Measurements from ENCODE around the gene SOX15.

Gene SOX15

DNA sequence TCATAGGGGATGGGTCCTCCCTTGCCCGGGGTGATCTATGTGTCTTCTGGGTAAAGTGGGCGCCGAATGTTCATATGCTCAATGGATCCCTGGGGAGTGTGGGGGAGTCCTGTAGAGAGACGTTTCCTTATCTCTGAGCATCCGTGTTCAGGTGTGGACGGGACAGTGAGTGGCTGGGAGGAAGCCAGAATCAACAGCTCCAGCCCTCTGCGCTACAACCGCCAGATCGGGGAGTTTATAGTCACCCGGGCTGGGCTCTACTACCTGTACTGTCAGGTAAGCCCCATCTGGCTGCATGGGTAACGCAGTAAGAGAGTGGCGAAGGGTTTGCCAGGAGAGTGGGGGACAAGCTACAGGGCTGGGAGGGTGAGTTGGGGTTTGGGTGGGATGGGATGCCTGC is 33.3 kb downstream of the SOX15 start:
- no peak for DNase-seq

DNA sequence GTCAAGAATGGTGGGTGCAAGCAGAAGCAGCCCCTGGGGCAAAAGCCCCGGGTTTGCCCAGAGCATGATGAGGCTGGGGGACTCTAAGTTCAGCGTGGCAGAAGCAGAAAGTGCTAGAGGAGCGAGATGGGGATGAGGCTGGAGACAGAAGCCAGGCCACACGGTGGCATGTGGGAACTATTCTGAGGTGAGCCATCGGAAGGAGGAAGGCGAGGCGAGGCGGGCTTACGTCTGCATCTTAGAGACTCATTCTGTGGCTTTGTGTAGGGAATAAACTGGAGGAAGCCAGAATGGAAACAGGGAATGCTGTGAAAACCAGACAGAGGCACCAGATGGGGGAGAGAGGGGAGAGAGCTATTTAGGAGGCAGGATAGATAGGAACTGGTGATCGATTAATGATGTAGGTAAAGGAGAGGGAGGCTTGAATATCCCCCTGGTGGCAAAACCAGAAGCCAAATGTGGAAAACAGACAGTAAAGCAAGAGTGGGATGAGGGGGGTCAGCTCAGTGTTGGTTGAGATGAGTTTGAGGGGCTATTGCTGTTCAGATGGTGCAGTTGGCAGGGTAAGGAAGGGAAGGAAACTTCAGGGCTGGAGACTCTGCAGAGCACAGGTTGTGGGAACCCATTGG is 34.5 kb downstream of the SOX15 start:
- no peak for DNase-seq

DNA sequence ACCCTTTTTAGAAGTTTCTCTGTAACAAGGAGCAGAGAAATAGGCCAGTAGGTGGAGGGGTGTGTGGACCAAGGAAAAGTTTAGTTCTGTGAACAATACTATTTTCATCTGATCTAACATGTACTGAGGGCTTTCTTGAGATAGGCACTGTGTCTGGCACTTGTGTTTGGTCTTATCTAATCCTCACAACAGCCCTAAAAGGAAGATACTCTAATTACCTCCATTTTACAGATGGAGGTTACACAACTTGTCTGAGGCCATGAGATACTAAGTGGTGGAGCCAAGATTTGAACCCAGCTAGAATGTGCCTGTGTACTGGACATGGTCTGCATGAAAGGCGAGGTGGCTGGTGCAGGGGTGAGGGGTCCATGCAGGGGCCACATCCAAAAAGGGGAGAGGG is 36.5 kb downstream of the SOX15 start:
- no peak for DNase-seq

DNA sequence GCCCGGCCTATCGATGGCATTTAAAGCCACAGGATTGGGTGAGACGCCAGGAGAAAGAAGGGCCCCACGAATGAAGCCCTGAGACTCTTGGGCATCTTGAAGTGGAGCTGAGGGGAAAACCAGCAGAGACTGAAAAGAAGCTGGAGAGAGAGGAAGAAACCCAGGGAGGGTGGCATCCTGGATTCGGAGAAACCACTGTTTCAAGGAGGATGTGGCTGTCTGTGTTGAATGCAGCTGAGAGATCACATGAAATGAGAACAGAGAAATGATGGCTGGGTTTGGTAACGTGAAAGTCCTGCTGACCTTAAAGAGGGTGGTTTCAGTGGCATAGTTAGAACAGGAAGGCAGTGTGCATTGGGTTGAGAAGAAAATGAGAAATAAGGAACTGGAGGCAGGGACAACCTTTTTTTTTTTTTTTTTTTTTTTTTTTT is 37.3 kb downstream of the SOX15 start:
- peak; percentile 87 for DNase-seq

DNA sequence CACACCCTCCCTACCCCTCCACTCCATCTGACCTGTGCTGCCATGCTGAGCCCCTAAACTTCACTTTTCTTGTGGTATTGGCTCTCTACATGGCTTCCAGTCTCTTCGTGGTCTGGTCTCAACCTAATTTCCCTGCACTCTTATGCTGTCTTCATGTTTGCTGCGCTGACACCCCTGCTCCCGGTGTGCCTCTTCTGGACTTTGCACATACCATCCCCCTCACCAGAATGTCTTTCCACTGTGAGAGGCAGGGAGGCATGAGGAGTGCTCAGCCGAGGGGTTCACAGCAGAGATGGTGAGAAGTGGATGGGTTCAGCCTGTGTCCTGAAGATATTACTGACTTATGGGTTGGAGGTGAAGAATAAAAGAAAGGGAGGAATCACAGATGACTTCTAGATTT is 38.5 kb downstream of the SOX15 start:
- DNase-seq: no peak

DNA sequence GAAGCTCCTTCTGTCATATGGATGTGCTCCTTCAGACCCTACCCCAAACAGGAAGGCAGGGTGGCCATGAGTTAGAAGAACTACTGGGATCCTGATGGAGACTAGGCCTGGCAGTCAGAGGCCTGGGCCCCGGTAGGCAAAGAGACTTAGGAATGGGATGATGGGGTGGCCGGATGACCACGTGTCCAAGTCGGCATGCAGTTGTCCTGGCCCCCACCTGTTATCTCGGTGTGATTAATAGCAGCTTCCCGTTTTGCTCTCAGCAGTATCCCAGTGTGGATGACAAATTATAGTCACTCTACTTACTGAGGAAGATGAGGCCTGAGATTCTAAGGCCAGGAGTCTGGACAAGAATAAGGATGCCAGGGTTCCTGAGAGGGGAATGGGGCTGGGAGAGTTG is 39.5 kb downstream of the SOX15 start:
- no peak for DNase-seq

DNA sequence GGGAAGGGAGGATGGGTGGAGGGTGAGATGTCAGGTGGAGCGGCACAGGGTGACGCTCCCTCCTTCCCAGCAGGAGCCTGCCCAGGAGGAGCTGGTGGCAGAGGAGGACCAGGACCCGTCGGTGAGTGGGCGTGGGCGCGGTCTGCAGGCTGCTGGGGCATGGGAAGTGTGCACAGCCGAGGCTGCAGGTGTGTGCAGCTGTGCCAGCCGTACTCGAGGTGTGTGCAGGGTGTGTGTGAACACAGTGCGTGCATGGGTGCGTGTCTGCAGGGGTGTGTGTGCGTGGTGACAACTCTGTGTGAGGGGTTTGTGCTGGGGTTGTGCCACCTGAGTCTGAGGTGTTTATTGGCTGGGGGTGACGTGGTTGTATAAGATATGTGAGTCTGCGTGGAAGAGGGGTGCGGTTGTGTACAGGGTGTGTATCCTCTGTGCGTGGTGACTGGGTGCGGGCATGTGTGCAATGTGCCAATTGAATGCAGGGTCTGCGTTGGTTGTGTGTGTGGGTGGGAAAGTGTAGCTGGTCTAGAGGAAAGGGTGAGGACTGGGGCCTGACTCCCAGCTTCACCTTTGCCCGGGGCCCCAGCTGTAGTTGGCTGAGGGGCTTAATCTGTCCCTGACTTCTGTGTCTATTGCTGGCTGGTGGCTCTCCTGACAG is 40.4 kb downstream of the SOX15 start:
- peak; percentile 48 for DNase-seq

DNA sequence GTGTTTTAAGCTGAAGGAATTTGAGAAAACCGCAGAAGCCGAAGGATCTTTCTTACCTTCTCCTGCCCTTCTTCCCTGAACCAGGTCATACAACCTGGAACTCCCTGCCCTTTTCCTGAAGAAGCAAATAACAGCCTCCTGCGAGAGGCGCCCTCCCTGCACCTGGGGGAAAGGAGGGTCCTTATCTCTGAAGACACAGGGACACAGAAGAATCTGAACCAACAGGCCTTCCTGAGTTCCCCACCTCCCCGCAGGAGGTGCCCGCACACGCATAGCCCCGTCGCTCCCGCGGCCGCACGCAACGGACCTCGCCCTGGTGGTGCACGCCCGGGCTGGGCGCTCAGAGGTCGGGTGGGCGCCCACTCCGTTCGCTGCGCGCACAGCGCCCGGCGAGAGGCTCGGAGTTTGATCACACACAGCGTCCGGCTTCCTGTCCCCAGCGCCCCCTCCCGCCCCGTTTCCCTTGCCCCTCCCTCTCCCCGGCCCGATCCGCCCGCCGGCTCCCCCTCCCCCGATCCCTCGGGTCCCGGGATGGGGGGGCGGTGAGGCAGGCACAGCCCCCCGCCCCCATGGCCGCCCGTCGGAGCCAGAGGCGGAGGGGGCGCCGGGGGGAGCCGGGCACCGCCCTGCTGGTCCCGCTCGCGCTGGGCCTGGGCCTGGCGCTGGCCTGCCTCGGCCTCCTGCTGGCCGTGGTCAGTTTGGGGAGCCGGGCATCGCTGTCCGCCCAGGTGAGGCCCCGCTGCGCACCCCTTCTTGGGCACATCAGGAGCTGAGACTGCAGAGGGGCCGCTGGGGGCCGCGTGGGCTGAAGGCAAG is 41.1 kb downstream of the SOX15 start, which contains the start of gene TNFSF12:
TSS of gene TNFSF12 (plus strand) at position 474 of the 816 bp plus-strand sequence. CDS start at position 570, 96 bp downstream.
- peak; percentile 73 for DNase-seq

DNA sequence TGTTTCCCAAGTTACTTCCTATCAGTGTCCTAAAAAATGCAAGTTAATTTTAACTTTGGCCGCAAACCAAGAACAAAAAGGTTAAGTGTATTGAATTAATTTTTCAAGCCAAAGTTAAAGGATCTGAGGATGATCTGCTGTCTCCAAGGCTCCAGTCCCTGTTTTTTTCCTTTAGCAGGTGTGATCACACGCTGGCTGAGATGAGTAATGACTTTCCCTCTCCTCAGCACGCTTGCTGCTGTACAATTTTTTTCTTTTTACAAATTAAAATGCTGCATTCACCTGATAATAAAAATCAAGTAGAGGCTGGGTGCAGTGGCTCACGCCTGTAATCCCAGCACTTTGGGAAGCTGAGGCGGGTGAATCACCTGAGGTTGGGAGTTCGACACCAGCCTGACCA is 45.0 kb downstream of the SOX15 start:
- DNase-seq: no peak

DNA sequence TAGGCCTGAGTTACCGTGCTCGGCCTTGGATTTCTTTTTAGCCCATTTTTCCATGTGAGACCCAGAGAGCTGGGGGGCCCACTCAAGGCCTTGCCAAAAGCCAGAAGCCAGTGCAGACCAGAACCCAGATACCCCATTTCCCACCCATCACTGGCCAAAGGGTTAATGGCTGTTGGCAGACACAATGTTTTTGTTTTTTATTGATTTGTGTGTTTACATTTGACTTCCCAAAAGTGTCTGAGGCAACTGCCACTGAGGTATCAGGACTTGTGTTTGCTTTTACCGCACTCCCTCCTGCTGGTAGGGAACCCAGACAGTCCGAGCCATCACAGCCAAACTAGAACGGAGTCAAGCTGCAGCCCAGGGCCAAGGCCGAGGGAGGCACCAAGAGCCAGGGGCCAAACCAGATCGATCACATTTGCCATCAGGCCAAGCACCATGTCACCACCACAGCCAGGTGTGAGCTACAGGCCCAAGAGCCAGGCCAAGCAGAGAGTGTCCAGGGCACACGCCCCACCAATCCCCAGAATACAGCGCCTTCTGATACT is 48.7 kb downstream of the SOX15 start:
- DNase-seq: no peak

DNA sequence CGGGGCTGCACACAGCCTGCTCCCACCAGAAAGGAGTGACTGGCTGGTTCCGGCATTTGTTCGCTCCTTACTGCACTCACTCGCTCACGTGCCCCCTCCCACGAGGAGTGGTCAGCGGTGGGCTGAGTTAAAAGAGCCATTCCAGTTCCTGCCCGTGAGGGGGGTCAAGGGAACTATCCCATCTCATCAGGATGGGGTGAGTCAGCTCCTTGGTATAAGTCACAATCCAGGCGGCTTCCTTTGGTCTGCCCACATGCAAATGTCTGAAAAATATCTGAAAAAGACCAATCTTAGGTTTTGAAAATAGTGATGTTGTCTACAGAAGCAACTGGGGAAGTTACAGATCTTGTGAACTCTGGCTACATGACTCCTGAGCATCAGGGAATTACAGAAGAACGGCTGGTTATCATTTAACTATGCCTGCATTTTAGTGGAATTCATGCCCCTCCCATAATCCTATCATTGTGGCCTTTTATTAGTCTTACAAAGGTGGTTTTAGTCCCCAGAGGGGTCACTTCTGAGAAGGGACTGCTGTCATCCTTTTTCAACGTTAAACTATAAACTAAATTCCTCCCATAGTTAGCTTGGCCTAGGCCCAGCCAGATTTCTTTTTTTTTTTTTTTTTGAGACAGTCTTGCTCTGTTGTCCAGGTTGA is 50.9 kb downstream of the SOX15 start:
- no peak for DNase-seq
